Activated gamma-delta T cell treated with anti-CD3 and anti-CD28 coated beads, Interleukin-2, amount 50 U/mL, for 16 hours (primary cell): ENCODE results near the gene KRTAP19-6.
"Not testable (repeated sequence)": the region's sequence is repeated elsewhere in the genome, so short reads cannot be mapped to it uniquely, and the experiment has no call there.

Experiments used
- DNase-seq: peaks from one replicate; pipeline ENCODE4 v3.0.0-alpha.2; 2020; ENCODE audit warnings: low read depth

The KRTAP19-6 gene, protein sequence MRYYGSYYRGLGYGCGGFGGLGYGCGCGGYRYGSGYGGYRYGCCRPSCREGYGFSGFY

DNA sequence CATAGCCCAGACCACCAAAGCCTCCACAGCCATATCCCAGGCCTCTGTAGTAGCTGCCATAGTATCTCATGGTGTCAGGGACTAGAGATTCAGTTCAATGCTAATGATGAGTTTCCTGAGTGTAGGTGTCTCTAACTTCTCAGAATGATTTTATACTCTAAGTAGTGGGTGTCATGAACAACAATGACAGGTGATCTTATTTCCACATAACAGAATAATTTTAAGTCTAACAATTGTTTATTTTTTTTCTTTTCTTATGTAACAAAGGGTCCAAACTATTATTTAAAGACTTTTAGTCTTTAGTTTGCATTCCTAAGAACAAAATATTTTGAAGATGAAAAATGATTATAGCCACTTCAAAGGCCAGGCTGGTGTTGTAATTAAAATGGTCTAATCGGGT, at the start of gene KRTAP19-6:
Gene KRTAP19-6, minus strand, starts transcription at position 101 of the 400 bp plus-strand sequence. Its CDS starts 31 bp downstream, at position 70.
- no peak for DNase-seq

DNA sequence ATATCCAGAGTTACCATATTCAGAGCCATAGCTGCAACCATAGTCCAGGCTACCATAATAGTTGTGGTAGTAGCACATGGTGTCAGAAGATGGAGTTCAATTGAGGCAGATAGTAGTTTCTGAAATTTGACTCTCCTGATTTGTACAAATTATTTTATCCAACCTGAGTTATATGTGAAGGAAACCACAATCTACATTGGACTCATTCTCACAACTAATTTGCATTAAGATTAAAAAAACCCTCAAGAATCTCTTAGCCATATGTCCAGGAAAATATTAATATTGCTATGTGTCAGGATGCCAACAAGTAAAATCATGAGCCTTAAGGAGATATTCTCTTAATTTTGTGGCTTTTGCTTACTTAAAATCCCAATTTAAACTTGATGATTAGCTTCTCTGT, 48.6 kb upstream of the KRTAP19-6 start, which contains the start of gene KRTAP22-2:
Gene KRTAP22-2, minus strand, starts transcription at position 101 of the 400 bp plus-strand sequence.
- DNase-seq: no peak

DNA sequence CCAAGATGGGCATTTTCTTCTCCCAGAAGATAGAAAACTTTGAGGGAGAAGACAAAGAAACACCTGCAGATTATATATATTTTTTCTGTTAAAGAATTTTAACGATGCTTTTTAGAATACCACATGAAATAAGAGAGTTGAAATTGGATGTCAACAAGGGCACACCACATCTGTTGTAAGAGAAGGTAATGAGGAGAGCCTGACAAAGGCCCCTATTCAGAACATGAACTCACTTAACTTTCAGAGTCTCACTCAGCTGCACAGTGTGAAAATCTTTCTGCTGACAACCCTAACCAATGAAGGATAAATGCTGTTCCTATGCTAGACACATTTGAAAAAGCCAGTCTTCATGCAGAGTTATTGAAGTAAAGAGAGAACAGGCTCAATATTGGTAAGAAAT, 41.2 kb upstream of the KRTAP19-6 start:
- DNase-seq: no peak

DNA sequence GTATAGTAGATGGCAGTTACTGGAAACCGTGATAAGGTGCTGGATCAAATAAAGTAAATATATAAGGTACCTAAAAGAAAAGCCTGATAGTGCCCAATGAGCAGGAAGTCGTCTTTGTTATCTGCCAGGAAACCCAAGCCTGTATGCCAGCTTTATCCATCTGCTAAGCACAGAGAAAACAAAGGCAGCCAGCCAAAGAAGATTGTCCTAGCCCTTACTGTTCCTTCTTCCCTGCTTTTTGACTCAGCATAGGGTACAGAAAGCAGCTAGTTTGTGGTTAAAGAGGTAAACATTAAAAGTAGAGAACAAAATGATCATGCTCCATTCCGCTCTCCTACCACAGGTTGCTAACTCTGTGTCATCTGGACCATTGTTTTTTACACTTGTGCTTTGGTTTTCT, 38.5 kb upstream of the KRTAP19-6 start:
- DNase-seq: no peak

DNA sequence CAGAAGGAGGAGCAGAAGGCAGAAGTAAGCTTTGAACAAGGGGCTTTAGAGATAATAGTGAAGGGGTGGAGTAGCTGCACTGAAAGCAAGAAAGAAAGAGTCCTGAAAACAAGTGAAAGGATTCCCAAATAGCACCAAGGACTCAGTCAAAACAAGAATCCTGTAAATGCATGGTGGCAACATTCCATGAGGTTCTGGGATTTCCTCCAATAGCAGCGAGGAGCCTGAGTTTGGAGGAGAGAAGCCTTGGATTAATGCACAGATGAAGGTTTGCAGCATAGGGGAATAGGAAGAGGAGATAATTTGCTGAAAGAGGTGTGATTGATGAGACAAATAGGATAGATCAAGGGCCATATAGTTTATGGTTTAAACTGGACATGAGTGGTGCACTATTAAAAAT, 37.7 kb upstream of the KRTAP19-6 start:
- DNase-seq: no peak

DNA sequence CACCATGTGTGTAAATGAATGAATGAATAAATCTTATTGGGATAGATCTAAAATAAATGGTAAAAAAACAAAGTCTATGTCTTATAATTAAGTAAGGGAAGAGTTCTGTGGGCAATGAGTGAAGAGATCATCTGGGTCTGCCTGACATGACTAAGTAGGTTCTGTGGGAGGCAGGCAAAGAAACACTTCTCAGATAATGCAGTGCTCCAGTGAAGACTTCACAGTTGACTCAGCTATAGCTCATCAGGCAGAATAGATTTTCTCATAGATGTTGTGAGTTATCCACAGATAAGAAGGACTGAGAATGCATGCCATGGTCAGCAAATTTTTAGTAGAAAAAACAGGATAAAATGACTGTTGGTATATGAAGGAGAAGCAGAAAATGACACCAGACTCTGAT, 36.1 kb upstream of the KRTAP19-6 start:
- DNase-seq: no peak

DNA sequence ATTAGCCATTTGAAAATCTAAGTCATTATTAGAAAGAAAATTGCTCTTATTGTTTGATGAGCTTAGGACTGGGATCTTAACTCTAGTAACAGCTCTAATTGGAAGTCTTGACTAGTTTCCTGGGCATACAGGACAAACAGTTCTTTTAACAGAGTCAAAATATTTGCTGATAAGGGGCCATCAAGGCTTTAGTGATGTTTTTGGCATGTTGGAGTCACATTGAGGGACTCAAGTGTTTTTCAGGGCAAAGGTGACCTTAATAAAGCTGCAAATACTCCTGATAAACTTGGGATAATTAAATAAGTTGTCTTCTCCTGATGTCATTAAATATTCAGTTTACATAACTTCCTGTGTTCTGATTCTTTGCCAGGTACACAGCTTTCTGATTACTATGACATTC, 26.0 kb upstream of the KRTAP19-6 start:
- no peak for DNase-seq

DNA sequence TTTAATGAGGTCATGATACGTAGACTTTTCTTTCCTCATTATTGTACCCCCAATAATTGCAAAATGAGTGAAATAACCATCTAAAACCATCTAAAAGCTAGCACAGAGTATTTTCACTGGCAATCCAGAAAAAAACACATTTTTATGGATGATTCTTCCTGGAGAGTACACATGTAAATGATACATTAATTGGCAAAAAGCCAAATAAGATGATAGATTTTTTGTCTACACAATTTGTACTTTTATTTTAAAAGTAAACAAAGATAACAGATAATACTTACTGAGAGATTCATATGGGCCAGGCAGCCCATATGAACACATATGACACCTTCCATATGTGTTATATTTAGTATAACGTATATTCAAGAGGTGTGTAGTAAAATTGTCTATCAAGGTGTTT, 22.0 kb upstream of the KRTAP19-6 start:
- DNase-seq: no peak

DNA sequence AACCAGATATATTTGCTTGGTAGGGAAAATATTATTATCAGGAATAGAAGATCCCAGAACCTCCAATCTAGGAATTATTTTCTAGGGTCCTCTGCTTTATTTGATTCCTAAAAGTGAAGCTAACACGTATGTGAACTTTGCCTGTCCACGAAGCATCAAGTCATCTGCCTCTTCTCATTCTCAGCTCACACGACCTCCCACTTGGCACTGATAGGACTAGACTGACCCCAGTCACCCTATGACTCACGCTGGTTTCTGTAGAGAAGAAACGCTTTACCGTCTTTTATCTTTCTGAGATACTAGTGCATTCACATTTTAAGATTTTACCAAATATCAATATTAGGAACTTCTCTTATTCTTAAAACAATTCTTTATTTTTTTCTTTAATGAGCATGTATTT, 21.4 kb upstream of the KRTAP19-6 start:
- no peak for DNase-seq

DNA sequence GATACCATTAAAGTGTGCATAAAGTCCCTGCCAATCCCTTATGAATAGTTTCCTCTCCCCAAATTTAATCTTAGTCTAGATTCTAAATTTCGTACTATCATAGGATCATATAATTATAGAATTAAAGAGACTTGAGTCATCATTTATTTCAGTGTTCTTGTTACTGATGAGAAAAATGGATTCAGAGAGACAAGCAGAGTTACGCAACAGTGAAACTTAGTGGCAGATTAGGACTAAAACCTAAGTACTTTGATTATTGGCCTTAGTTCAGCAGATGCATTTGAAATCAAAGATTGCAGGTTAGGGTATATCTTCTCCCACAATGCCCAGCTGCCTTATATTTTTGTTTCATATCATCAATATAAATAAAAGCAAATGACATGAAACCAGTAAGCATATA, 20.3 kb upstream of the KRTAP19-6 start:
- DNase-seq: no peak

DNA sequence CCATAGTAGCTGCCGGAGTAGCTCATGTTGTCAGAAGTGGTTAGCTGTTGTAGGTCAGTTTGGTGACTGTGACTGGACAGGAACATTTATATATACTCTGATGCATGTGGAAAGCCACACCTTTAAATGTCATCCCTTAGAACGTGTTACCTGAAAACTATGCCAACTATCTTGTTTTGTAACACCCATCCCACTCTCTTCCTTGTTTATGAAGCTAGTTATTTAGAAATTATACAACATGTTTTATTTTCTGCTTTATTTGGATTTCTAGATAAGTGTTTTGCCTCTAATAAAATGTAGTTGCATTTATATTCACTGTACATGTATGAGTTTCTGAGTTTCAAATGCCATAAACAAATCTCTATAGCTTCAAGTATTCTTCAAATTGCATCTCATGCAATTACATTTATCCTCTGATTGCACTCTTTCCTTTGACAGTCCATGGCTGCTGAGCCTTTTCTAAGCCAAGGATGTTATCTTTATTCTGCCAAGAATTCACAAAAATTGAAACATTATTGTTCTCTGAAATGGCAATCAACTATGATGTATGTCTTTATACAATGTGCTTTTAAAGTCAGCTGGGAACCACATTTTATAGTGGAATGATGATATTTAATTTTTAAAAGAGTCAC, 19.7 kb upstream of the KRTAP19-6 start, which contains the start of gene KRTAP19-7:
Gene KRTAP19-7, minus strand, starts transcription at position 51 of the 632 bp plus-strand sequence. Its CDS starts 25 bp downstream, at position 26.
- DNase-seq: no peak

DNA sequence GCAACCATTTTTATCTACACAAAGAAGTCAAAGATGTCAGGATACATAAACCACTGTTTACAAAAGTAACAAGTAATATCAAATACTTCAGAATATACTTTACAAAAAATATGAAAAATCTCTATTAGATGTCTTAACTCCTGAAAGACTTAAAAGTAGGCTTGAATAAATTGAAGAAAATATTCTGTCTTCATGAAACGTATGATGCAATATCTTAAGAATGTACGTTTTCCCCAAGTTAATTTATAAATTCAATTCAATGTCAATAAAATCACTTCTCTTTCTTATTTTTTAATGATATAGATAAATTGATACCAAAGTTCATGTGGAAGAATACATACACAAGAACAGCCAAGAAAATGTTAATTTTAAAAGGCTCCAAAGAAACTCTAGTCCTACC, 13.4 kb upstream of the KRTAP19-6 start:
- DNase-seq: no peak

DNA sequence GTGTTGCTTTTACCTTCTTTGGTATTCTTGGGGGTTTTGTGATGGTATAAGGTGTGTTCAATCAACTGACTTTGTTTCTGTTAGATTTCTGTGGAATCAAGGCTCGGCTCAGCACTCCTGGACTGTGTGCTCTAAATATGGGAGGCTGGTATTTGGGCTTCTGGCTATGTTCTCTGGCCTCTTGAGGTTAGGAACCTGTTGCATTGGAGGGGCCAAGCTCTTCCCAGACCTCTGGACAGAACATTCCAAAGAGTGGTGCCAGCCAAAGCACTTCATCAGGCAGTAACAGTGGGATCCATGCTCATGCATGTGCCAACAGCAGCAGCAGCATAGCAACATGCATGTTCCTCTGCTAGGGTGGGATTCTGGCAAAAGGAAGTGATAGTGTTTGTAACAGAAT, 11.1 kb upstream of the KRTAP19-6 start:
- DNase-seq: no peak

DNA sequence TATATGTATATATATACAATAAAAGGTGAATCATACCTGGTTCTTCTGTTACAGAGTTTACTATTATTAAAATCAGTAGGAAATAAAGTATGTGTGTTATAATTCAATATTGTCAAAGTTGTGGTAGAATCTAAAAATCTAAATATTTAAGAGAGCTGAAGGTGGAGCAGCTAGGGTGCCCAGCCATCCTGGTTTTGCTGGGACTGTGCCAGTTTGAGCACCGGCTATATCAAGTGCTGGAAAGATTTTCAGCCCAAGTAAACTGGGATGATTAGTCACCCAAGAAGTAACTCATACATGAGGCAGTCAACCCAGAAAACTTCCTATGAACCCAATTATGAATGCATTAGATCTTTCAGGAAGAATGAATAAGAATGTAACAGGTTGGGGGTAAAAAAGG, 22.8 kb downstream of the KRTAP19-6 start:
- no peak for DNase-seq

DNA sequence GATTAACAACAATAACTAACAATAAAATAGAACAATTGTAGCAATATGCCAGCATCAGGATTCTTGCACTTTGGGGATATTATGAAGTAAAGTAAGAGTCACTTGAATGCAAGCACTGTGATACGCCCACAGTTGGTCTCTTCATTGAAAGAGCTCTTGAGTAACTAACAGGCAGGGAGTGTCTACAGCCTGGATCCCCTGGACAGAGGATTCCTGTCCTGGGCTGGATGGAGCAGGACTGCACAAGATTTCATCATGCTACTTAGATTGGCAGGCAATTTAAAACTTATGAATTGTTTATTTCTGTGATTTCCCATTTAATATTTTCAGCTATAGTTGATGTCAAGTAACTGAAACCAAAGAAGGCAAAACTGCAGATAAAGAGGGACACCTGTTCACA, 26.0 kb downstream of the KRTAP19-6 start:
- DNase-seq: no peak

DNA sequence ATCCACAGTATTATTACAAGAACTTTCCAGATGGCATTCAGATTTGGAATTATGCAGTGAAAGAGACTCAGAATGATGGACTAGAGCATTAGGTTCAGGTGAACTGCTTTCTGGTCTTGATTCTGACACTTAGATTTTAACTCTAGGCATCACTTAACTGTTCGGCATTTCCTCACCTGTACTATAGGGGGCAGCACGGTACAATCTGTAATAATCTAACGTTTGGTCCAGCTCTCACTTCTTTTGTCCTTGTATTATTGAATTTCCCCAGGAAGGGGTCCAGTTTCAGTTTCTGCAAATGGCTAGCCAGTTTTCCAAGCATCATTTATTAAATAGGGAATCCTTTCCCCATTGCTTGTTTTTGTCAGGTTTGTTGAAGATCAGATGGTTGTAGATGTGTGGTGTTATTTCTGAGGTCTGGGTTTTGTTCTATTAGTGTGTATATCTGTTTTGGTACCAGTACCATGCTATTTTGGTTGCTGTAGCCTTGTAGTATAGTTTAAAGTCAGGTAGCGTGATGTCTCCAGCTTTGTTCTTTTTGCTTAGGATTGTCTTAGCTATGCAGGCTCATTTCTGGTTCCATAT, 36.0 kb downstream of the KRTAP19-6 start:
- DNase-seq: not testable (repeated sequence)

DNA sequence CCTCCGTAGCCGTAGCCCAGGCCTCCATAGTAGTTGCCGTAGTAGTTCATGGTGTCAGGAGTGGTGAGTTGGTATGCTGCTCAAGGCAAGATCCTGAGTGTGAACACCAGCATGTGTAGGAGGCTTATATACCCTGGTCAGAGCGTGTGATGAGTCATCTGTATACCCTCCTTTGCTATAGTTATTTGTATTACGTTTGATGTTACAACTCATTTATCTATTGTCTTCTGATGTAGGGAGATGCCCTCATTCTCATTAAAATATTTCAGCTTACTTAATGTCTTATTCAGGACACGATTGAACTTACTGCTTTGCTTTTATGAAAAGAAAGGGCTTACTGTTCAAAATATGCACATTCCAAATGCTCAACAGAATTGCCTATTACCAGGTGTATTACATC, 39.6 kb downstream of the KRTAP19-6 start, which contains the start of gene KRTAP19-5:
Gene KRTAP19-5, minus strand, starts transcription at position 101 of the 400 bp plus-strand sequence. Its CDS starts 51 bp downstream, at position 50.
- no peak for DNase-seq

DNA sequence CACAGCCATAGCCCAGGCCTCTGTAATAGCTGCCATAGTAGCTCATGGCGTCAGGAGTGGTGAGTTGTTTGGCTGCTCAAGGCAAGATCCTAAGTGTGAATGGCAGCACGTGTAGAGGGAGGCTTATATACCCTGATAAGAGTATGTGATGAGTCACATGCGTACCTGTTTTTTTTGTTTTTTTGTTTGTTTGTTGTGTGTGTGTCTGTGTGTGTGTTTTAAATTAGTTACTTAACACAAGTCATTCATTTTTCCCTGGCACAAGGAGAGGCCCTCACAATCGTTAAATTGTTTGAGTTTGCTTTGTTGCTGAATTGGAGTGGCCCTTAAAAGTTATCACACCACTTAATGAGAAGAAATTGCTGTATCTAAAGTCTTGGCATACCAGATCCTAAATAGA, 44.6 kb downstream of the KRTAP19-6 start, which contains the start of gene KRTAP19-4:
Gene KRTAP19-4, minus strand, starts transcription at position 101 of the 400 bp plus-strand sequence. Its CDS starts 55 bp downstream, at position 46.
- DNase-seq: no peak

DNA sequence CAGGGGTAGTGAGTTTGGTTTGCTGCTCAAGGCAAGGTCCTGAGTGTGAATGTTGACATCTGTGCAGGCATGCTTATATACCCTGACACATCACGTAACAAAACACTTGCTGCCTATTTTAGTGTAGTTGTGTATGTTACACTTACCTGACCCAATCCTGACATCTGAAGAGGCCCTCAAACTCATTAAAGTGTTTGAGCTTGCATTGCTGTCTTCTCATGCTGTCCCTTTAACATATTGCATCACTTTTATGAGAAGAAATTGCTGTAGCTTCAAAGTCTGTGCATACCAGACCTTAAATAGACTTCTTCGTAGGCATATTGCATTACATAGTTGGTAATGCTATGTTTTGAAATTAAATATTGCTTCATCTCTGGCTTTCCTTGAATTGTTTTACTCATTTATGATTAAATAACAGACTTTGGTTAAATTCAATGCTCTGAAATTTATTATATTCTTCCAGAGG, 49.7 kb downstream of the KRTAP19-6 start, which contains the start of gene KRTAP19-3:
Gene KRTAP19-3, minus strand, starts transcription at position 51 of the 466 bp plus-strand sequence. CDS start 56 bp downstream, outside the sequence.
- DNase-seq: no peak
